Fibroblast of lung (primary cell): ENCODE results near the gene TTLL11. TPM values are rescaled to one million over a fixed set of nuclear protein-coding genes. Genes with fewer than 3 reads are reported as not detected.

Experiments
- DNase-seq, 2 donors: peaks; one replicate each; pipeline versions ENCODE4 v3.0.0 to v3.0.0-alpha.2; 2010; ENCODE audit warnings: low read depth in 2 of 2
- H2AFZ ChIP-seq: 2 replicates; pipeline ENCODE4 v1.5.1; 2012; ENCODE audit warnings: low read length, control low read depth, inconsistent platforms
- H3K27ac ChIP-seq: 2 replicates; pipeline ENCODE4 v1.5.1; 2011; ENCODE audit warnings: low read length, control low read depth; ENCODE audit not compliant: insufficient read depth
- H3K27me3 ChIP-seq: 2 replicates; pipeline ENCODE4 v1.5.1; 2011; ENCODE audit warnings: mild to moderate bottlenecking, low read length; ENCODE audit not compliant: control insufficient read depth, insufficient read depth
- H3K36me3 ChIP-seq: 2 replicates; pipeline ENCODE4 v1.5.1; 2011; ENCODE audit warnings: low read length; ENCODE audit not compliant: control insufficient read depth, insufficient read depth
- H3K4me1 ChIP-seq: 2 replicates; pipeline ENCODE4 v1.5.1; 2011; ENCODE audit warnings: low read length; ENCODE audit not compliant: control insufficient read depth, insufficient read depth; ENCODE audit errors: extremely low read depth
- H3K4me2 ChIP-seq: 2 replicates; pipeline ENCODE4 v1.5.1; 2011; ENCODE audit warnings: low read length, control low read depth; ENCODE audit not compliant: insufficient read depth; ENCODE audit errors: extremely low read depth
- H3K4me3 ChIP-seq, 4 experiments: fragments of 200-600 bp in 1 of 4; sonication (generic) in 1 of 4; replicated peaks in 1 of 4; 2 replicates each; pipeline ENCODE4 v1.5.1; 2011 to 2016; ENCODE audit warnings: low read length in 4 of 4, low read depth in 3 of 4, mild to moderate bottlenecking in 3 of 4, control low read depth in 2 of 4, inconsistent platforms in 1 of 4, mixed read lengths in 1 of 4; ENCODE audit not compliant: insufficient read depth in 1 of 4; ENCODE audit errors: control extremely low read depth in 1 of 4
- H3K79me2 ChIP-seq: 2 replicates; pipeline ENCODE4 v1.5.1; 2012; ENCODE audit warnings: mild to moderate bottlenecking, low read length, inconsistent platforms; ENCODE audit not compliant: control insufficient read depth, insufficient read depth
- H3K9ac ChIP-seq: 2 replicates; pipeline ENCODE4 v1.5.1; 2011; ENCODE audit warnings: mild to moderate bottlenecking, low read length, control low read depth; ENCODE audit not compliant: insufficient read depth
- H3K9me3 ChIP-seq: 2 replicates; pipeline ENCODE4 v1.5.1; 2012; ENCODE audit warnings: low read depth, low read length; ENCODE audit not compliant: control insufficient read depth, insufficient read depth
- H4K20me1 ChIP-seq: 2 replicates; pipeline ENCODE4 v1.5.1; 2011; ENCODE audit warnings: low read length; ENCODE audit not compliant: control insufficient read depth, insufficient read depth; ENCODE audit errors: extremely low read depth
- CTCF ChIP-seq, 2 donors: IDR thresholded peaks in 1 of 2; conservative IDR thresholded peaks in 1 of 2; 1 replicate in 1 of 2; 2 replicates in 1 of 2; pipeline ENCODE4 v1.5.1; 2011 to 2012; ENCODE audit warnings: low read length in 2 of 2, control low read depth in 1 of 2, inconsistent platforms in 1 of 2, low read depth in 1 of 2, mild to moderate bottlenecking in 1 of 2
- EZH2 ChIP-seq: IDR thresholded peaks from 2 replicates; pipeline ENCODE4 v1.5.1; 2012; ENCODE audit warnings: low read length, control low read depth, mild to moderate bottlenecking; ENCODE audit errors: missing control alignments
- polyA plus RNA-seq, 2 donors: library from polyadenylated mRNA; depleted of rRNA in 1 of 2; stranded (reverse) in 1 of 2; unstranded in 1 of 2; fragments of >200 nt; gene quantifications; 2 replicates each; pipeline ENCODE4 v1.2.1, GENCODE V29; 2011 to 2012; ENCODE audit warnings: missing spikeins in 1 of 2
- total RNA-seq: library from RNA; depleted of rRNA; stranded (reverse); fragments of >200 nt; gene quantifications from 2 replicates; pipeline ENCODE4 v1.2.1, GENCODE V29; 2014

The TTLL11 gene
- total and polyA plus RNA-seq, 2 donors (not counting 1 experiment from before 2014, with no cell fraction given), result 3.9 to 4.8 TPM

GRCh38 chr9:121858788-121859187 is 234.3 kb downstream of the TTLL11 start:
- no peak overlapping the region for H3K9ac ChIP-seq
- TF ChIP-seq EZH2 (no peak), CTCF (conservative IDR thresholded peaks at IDR 0.05 in 1 of 2, IDR thresholded peaks at IDR 0.05 in 1 of 2; ENCODE audit: low read depth in 1 of 2, low read length in 2 of 2) (no peak)
- H2AFZ ChIP-seq, result no peak overlapping the region

GRCh38 chr9:121857928-121858327 is 235.2 kb downstream of the TTLL11 start:
- Histone ChIP-seq H3K9ac (no peak overlapping the region), H3K36me3 (no peaks in the 10 kb centered on the region), H3K79me2 (no peaks in the 10 kb centered on the region), H3K4me3 (no peak overlapping the region), H3K4me2 (no peak overlapping the region), H3K9me3 (no peaks in the 10 kb centered on the region), H3K27ac (no peak overlapping the region), H3K4me1 (no peaks in the 10 kb centered on the region), H3K27me3 (no peaks in the 10 kb centered on the region), H2AFZ (no peak overlapping the region), H4K20me1 (no peaks in the 10 kb centered on the region)
- no peak for DNase-seq
- TF ChIP-seq EZH2, result no peak
- no peak for TF ChIP-seq CTCF (conservative IDR thresholded peaks at IDR 0.05 in 1 of 2, IDR thresholded peaks at IDR 0.05 in 1 of 2; ENCODE audit: low read depth in 1 of 2, low read length in 2 of 2)

More at GRCh38 chr9:121858788-121859187, 234.3 kb downstream of the TTLL11 start:
- Histone ChIP-seq H3K27ac (no peak overlapping the region), H3K27me3 (no peaks in the 10 kb centered on the region), H3K4me1 (no peaks in the 10 kb centered on the region), H3K4me3 (no peak overlapping the region), H3K36me3 (no peaks in the 10 kb centered on the region), H3K79me2 (no peaks in the 10 kb centered on the region), H3K4me2 (no peak overlapping the region), H3K9me3 (no peaks in the 10 kb centered on the region), H4K20me1 (no peaks in the 10 kb centered on the region)
- no peak for DNase-seq

GRCh38 chr9:121855476-121855875 is 237.6 kb downstream of the TTLL11 start:
- Histone ChIP-seq H3K9me3 (no peaks in the 10 kb centered on the region), H3K27ac (no peak overlapping the region), H4K20me1 (no peaks in the 10 kb centered on the region), H3K36me3 (no peaks in the 10 kb centered on the region), H3K4me1 (no peaks in the 10 kb centered on the region), H3K27me3 (no peaks in the 10 kb centered on the region), H3K4me3 (no peak overlapping the region), H2AFZ (no peak overlapping the region), H3K9ac (no peak overlapping the region), H3K4me2 (no peak overlapping the region), H3K79me2 (no peaks in the 10 kb centered on the region)
- DNase-seq, result no peak
- no peak for TF ChIP-seq CTCF (conservative IDR thresholded peaks at IDR 0.05 in 1 of 2, IDR thresholded peaks at IDR 0.05 in 1 of 2; ENCODE audit: low read depth in 1 of 2, low read length in 2 of 2)
- TF ChIP-seq EZH2, result no peak
